ENCODE data around the gene RGS5.

RGS5 gene

DNA sequence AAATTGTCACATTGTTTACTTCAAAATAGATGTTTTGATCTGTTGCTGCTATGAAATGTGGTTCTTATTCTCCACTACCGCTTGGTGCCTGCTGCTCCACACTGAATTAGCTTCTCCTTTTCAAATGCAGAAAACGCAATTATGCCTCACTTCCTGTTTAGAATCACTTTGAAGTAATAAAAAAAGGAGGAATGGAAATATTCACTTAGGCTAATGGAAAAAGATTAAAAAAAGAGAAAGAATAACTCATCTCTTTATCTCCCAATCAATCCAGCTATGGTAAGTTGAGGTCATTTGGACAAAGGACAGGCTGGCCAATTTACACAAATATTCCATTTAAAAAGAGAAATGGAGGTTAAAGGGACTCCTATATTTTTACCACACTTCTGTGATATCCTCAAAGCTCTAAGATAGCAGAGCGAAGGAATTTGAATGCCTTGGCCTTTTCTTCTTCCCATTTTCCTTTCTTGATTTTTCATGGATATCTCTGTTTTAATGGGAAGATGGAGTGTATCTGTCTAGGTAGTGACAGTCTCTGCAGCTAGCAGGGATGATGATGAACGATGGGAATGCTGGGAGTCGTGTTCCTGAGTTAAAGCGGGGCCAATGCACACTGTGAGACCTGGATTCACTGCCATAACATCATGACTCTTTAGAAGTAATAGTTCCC is 35.7 kb downstream of the RGS5 start:
- Histone ChIP-seq H3K4me1 (ENCODE audit: low read length) (no peaks in the 10 kb centered on the region), H3K4me2 (ENCODE audit: low read depth, low read length) (no peak overlapping the region)
- DNase-seq: no peak

DNA sequence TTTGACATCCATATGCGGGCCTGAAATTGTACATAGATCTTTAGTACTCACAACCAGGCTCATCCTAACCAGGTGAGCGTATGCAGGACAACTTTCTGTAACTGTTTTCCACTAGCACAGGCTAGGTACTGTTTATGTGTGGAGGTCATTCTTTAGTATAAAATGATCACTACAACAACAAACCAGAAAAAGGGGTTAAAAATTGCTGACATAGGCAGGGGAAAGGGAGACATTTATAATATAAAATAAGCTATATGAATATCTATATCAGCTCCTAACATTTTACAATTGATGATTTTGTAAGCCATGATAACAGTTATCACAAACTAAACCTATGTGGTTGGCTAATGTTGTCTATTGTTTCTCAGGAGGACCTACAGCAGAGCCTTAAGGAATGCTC is 37.6 kb downstream of the RGS5 start:
- H3F3A ChIP-seq (ENCODE audit: insufficient read depth, low read length): no peaks in the 10 kb centered on the region
- H3K9me2 ChIP-seq (replicated peaks; ENCODE audit: insufficient read depth, low read length): no peaks in the 10 kb centered on the region
- H3K9me3 ChIP-seq (replicated peaks; ENCODE audit: insufficient read depth, low read length): no peaks in the 10 kb centered on the region
- H3K4me1 ChIP-seq (ENCODE audit: low read length): no peaks in the 10 kb centered on the region
- TF ChIP-seq, protein P1, sequence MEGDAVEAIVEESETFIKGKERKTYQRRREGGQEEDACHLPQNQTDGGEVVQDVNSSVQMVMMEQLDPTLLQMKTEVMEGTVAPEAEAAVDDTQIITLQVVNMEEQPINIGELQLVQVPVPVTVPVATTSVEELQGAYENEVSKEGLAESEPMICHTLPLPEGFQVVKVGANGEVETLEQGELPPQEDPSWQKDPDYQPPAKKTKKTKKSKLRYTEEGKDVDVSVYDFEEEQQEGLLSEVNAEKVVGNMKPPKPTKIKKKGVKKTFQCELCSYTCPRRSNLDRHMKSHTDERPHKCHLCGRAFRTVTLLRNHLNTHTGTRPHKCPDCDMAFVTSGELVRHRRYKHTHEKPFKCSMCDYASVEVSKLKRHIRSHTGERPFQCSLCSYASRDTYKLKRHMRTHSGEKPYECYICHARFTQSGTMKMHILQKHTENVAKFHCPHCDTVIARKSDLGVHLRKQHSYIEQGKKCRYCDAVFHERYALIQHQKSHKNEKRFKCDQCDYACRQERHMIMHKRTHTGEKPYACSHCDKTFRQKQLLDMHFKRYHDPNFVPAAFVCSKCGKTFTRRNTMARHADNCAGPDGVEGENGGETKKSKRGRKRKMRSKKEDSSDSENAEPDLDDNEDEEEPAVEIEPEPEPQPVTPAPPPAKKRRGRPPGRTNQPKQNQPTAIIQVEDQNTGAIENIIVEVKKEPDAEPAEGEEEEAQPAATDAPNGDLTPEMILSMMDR (IDR thresholded peaks at IDR 0.05; ENCODE audit: low read length): no peak
- TF ChIP-seq EZH2phosphoT487 (IDR thresholded peaks at IDR 0.05; ENCODE audit: low read length) (no peak), EZH2 (optimal IDR thresholded peaks at IDR 0.05; ENCODE audit: low read depth, low read length) (no peak)
- no peak overlapping the region for H3K9ac ChIP-seq (ENCODE audit: low read length)
- no peaks in the 10 kb centered on the region for H4K20me1 ChIP-seq (ENCODE audit: insufficient read depth, low read length)
- H2AFZ ChIP-seq (ENCODE audit: low read length): no peak overlapping the region
- H3K79me2 ChIP-seq (ENCODE audit: low read length): no peaks in the 10 kb centered on the region
- H3K27me3 ChIP-seq (replicated peaks; ENCODE audit: insufficient read depth, low read length): no peaks in the 10 kb centered on the region
- no peaks in the 10 kb centered on the region for H3K36me3 ChIP-seq (replicated peaks; ENCODE audit: insufficient read depth, low read length)
- no peak overlapping the region for H3K4me2 ChIP-seq (ENCODE audit: low read depth, low read length)
- H3K4me3 ChIP-seq (ENCODE audit: low read length): no peak overlapping the region
- DNase-seq: no peak
- no peak overlapping the region for H3K27ac ChIP-seq (ENCODE audit: low read length)

More for the DNA sequence above, 35.7 kb downstream of the RGS5 start:
- H3K9me3 ChIP-seq (replicated peaks; ENCODE audit: insufficient read depth, low read length): no peaks in the 10 kb centered on the region
- TF ChIP-seq EZH2phosphoT487 (IDR thresholded peaks at IDR 0.05; ENCODE audit: low read length) (no peak), EZH2 (optimal IDR thresholded peaks at IDR 0.05; ENCODE audit: low read depth, low read length) (no peak)
- TF ChIP-seq, protein P1 (IDR thresholded peaks at IDR 0.05; ENCODE audit: low read length): no peak
- H4K20me1 ChIP-seq (ENCODE audit: insufficient read depth, low read length): no peaks in the 10 kb centered on the region
- H3K27me3 ChIP-seq (replicated peaks; ENCODE audit: insufficient read depth, low read length): no peaks in the 10 kb centered on the region
- no peak overlapping the region for H2AFZ ChIP-seq (ENCODE audit: low read length)
- no peaks in the 10 kb centered on the region for H3K79me2 ChIP-seq (ENCODE audit: low read length)
- no peaks in the 10 kb centered on the region for H3K36me3 ChIP-seq (replicated peaks; ENCODE audit: insufficient read depth, low read length)
- no peak overlapping the region for H3K27ac ChIP-seq (ENCODE audit: low read length)
- no peaks in the 10 kb centered on the region for H3F3A ChIP-seq (ENCODE audit: insufficient read depth, low read length)
- no peaks in the 10 kb centered on the region for H3K9me2 ChIP-seq (replicated peaks; ENCODE audit: insufficient read depth, low read length)
- H3K9ac ChIP-seq (ENCODE audit: low read length): no peak overlapping the region
- H3K4me3 ChIP-seq (ENCODE audit: low read length): no peak overlapping the region

DNA sequence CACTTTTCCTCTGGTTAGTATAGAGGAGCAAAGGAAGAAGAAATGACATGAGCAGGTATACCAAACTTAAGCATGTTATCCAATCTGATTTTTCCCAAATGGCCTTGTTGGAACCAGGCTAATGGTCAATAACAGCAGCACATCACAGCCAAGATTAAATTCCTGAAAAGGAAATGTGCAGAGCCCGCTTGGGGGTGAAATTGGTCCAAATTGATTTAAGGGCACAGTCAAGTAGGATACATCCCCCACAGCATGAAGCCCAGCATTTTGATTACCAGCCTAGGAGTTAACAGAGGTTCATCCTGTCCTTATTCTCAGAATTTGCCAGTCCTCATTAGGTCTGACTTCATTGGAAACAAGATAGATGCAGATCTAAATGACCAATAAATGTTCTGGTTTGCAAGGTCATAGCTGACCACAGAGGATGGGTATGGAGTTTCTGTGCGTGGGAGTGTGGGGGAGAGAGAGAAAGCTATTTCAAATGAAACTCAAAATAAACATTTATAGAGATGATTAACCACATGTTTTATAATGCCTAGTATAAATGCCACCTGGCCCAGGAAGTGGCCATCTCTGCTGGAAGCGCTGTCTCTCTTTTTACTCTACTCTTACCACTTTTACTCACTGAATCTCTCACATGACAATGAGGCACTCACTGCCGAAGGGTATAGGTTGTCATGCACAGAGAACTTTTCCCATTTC is 38.7 kb downstream of the RGS5 start:
- H3K36me3 ChIP-seq (replicated peaks; ENCODE audit: insufficient read depth, low read length): no peaks in the 10 kb centered on the region
- H4K20me1 ChIP-seq (ENCODE audit: insufficient read depth, low read length): no peaks in the 10 kb centered on the region
- H3K9ac ChIP-seq (ENCODE audit: low read length): no peak overlapping the region
- no peak for TF ChIP-seq EZH2phosphoT487 (IDR thresholded peaks at IDR 0.05; ENCODE audit: low read length)
- TF ChIP-seq, protein P1 (IDR thresholded peaks at IDR 0.05; ENCODE audit: low read length): no peak
- TF ChIP-seq EZH2 (optimal IDR thresholded peaks at IDR 0.05; ENCODE audit: low read depth, low read length): no peak
- no peaks in the 10 kb centered on the region for H3K9me2 ChIP-seq (replicated peaks; ENCODE audit: insufficient read depth, low read length)
- H3F3A ChIP-seq (ENCODE audit: insufficient read depth, low read length): no peaks in the 10 kb centered on the region
- no peaks in the 10 kb centered on the region for H3K9me3 ChIP-seq (replicated peaks; ENCODE audit: insufficient read depth, low read length)
- H3K79me2 ChIP-seq (ENCODE audit: low read length): no peaks in the 10 kb centered on the region
- H3K4me2 ChIP-seq (ENCODE audit: low read depth, low read length): no peak overlapping the region
- no peak for DNase-seq
- no peak overlapping the region for H3K27ac ChIP-seq (ENCODE audit: low read length)
- H3K4me3 ChIP-seq (ENCODE audit: low read length): no peak overlapping the region
- H3K27me3 ChIP-seq (replicated peaks; ENCODE audit: insufficient read depth, low read length): no peaks in the 10 kb centered on the region
- no peak overlapping the region for H2AFZ ChIP-seq (ENCODE audit: low read length)
- H3K4me1 ChIP-seq (ENCODE audit: low read length): no peaks in the 10 kb centered on the region
